H1 (cell line): ENCODE measurements around the gene KLHL21. TPM values are rescaled to one million over a fixed set of nuclear protein-coding genes. Genes with fewer than 3 reads are reported as not detected.

Source experiments
- CTCF ChIA-PET: fragments of 300-600 bp; sonication (Branson Sonifier 250); formaldehyde crosslinking; loops from one replicate; lab custom pipeline; 2021; ENCODE audit not compliant: partially characterized antibody; lab: Charles Lee
- POLR2A ChIA-PET: fragments of 300-600 bp; sonication (Branson Sonifier 250); formaldehyde crosslinking; loops from one replicate; lab custom pipeline; 2021; ENCODE audit warnings: inconsistent platforms; ENCODE audit not compliant: partially characterized antibody; lab: Charles Lee
- DNase-seq, 2 experiments: peaks; one replicate each; pipeline versions ENCODE4 v3.0.0 to v3.0.0-alpha.2; 2010 to 2022; ENCODE audit warnings: low spot score in 2 of 2, low read depth in 1 of 2, mixed read lengths in 1 of 2
- FAIRE-seq: peaks from 2 replicates; lab custom pipeline; 2011; peaks lifted over from hg19 to GRCh38; lab: Jason Lieb, UNC
- H2AFZ ChIP-seq: 2 replicates; pipeline ENCODE4 v1.8.1; 2012; ENCODE audit warnings: low read length, inconsistent platforms
- H2AK5ac ChIP-seq: 2 replicates; pipeline ENCODE4 v1.6.1; 2013; ENCODE audit warnings: low read depth, low read length
- H2BK120ac ChIP-seq: replicated peaks from 2 replicates; pipeline ENCODE3; 2013; ENCODE audit warnings: low read depth, low read length, inconsistent platforms
- H2BK12ac ChIP-seq: 2 replicates; pipeline ENCODE4 v1.6.1; 2013; ENCODE audit warnings: low read depth, low read length
- H2BK15ac ChIP-seq: 2 replicates; pipeline ENCODE4 v1.6.1; 2013; ENCODE audit warnings: low read length
- H2BK20ac ChIP-seq: 2 replicates; pipeline ENCODE4 v1.6.1; 2013; ENCODE audit warnings: low read length
- H2BK5ac ChIP-seq: 2 replicates; pipeline ENCODE4 v1.6.1; 2013; ENCODE audit warnings: low read depth, low read length
- H3K14ac ChIP-seq: 2 replicates; pipeline ENCODE4 v1.6.1; 2013; ENCODE audit warnings: inconsistent platforms; ENCODE audit not compliant: insufficient read length
- H3K18ac ChIP-seq: 2 replicates; pipeline ENCODE4 v1.6.1; 2013; ENCODE audit warnings: low read length; ENCODE audit errors: extremely low read depth
- H3K23ac ChIP-seq: 2 replicates; pipeline ENCODE4 v1.6.1; 2013; ENCODE audit warnings: inconsistent platforms; ENCODE audit not compliant: insufficient read length
- H3K23me2 ChIP-seq: 2 replicates; pipeline ENCODE4 v1.6.1; 2013; ENCODE audit warnings: low read depth, low read length
- H3K27ac ChIP-seq: 2 replicates; pipeline ENCODE4 v1.6.1; 2011; ENCODE audit warnings: low read depth, low read length, inconsistent platforms
- H3K27me3 ChIP-seq, 4 experiments: replicated peaks in 1 of 4; 1 replicate in 1 of 4; 2 replicates in 3 of 4; pipeline versions ENCODE4 v1.6.1 to v1.8.1; 2011 to 2013; ENCODE audit warnings: low read length in 3 of 4, mild to moderate bottlenecking in 3 of 4, inconsistent platforms in 2 of 4, mixed read lengths in 2 of 4, moderate library complexity in 1 of 4; ENCODE audit not compliant: control insufficient read depth in 3 of 4, insufficient read depth in 3 of 4; ENCODE audit errors: extremely low read depth in 1 of 4
- H3K36me3 ChIP-seq, 4 experiments: 2 replicates each; pipeline versions ENCODE4 v1.6.1 to v1.8.1; 2011 to 2013; ENCODE audit warnings: mild to moderate bottlenecking in 4 of 4, low read length in 3 of 4, moderate library complexity in 2 of 4, control low read depth in 1 of 4, inconsistent platforms in 1 of 4; ENCODE audit not compliant: insufficient read depth in 4 of 4, control insufficient read depth in 2 of 4
- H3K4ac ChIP-seq: replicated peaks from 2 replicates; pipeline ENCODE3; 2013; ENCODE audit warnings: low read length, low read depth, mixed read lengths, inconsistent platforms; ENCODE audit not compliant: insufficient read length
- H3K4me1 ChIP-seq, 4 experiments: replicated peaks in 1 of 4; 1 replicate in 1 of 4; 2 replicates in 3 of 4; pipeline versions ENCODE4 v1.6.1 to v1.8.1; 2011 to 2013; ENCODE audit warnings: low read length in 3 of 4, inconsistent platforms in 2 of 4, mixed read lengths in 1 of 4; ENCODE audit not compliant: insufficient read depth in 4 of 4, control insufficient read depth in 3 of 4
- H3K4me2 ChIP-seq, 2 experiments: 2 replicates each; pipeline versions ENCODE4 v1.6.1 to v1.8.1; 2011 to 2013; ENCODE audit warnings: low read depth in 2 of 2, low read length in 2 of 2, control low read depth in 1 of 2, inconsistent platforms in 1 of 2, mild to moderate bottlenecking in 1 of 2; ENCODE audit not compliant: insufficient read depth in 1 of 2
- H3K4me3 ChIP-seq, 4 experiments: fragments of 200-600, 300-600 bp in 1 of 4; sonication (generic), shearing (Covaris generic), sonication (Bioruptor Twin) in 1 of 4; 2 replicates each; pipeline versions ENCODE4 v1.5.1 to v1.8.1; 2011 to 2016; ENCODE audit warnings: low read length in 4 of 4, low read depth in 3 of 4, control low read depth in 2 of 4, inconsistent platforms in 2 of 4, mild to moderate bottlenecking in 2 of 4, mixed read lengths in 1 of 4, moderate library complexity in 1 of 4; ENCODE audit not compliant: insufficient read depth in 2 of 4; ENCODE audit errors: extremely low read depth in 1 of 4
- H3K56ac ChIP-seq: replicated peaks from 2 replicates; pipeline ENCODE3; 2013; ENCODE audit warnings: low read depth, mild to moderate bottlenecking, mixed read lengths, low read length, inconsistent platforms; ENCODE audit not compliant: insufficient read length
- H3K79me1 ChIP-seq: 2 replicates; pipeline ENCODE4 v1.6.1; 2013; ENCODE audit warnings: low read depth, low read length, control low read depth
- H3K79me2 ChIP-seq, 2 experiments: 2 replicates each; pipeline versions ENCODE4 v1.6.1 to v1.8.1; 2012 to 2013; ENCODE audit warnings: low read length in 2 of 2, mild to moderate bottlenecking in 2 of 2, inconsistent platforms in 1 of 2; ENCODE audit not compliant: insufficient read depth in 2 of 2, control insufficient read depth in 1 of 2
- H3K9ac ChIP-seq, 4 experiments: replicated peaks in 1 of 4; 1 replicate in 1 of 4; 2 replicates in 3 of 4; pipeline versions ENCODE4 v1.6.1 to v1.8.1; 2011 to 2013; ENCODE audit warnings: low read depth in 3 of 4, low read length in 3 of 4, control low read depth in 2 of 4, mild to moderate bottlenecking in 2 of 4, moderate library complexity in 2 of 4, inconsistent platforms in 1 of 4; ENCODE audit errors: extremely low read depth in 1 of 4
- H3K9me3 ChIP-seq, 2 experiments: 2 replicates each; pipeline versions ENCODE4 v1.6.1 to v1.8.1; 2012 to 2013; ENCODE audit warnings: mild to moderate bottlenecking in 2 of 2, moderate library complexity in 2 of 2, control low read depth in 1 of 2, inconsistent platforms in 1 of 2, low read depth in 1 of 2, low read length in 1 of 2, mixed read lengths in 1 of 2; ENCODE audit not compliant: insufficient read depth in 2 of 2
- H4K20me1 ChIP-seq, 2 experiments: replicated peaks in 1 of 2; 2 replicates each; pipeline versions ENCODE3 to v1.8.1; 2011 to 2013; ENCODE audit warnings: inconsistent platforms in 2 of 2, low read length in 2 of 2, mild to moderate bottlenecking in 1 of 2; ENCODE audit not compliant: insufficient read depth in 2 of 2, control insufficient read depth in 1 of 2
- H4K5ac ChIP-seq: 2 replicates; pipeline ENCODE4 v1.6.1; 2013; ENCODE audit warnings: low read length, low read depth, mixed read lengths, inconsistent platforms; ENCODE audit not compliant: insufficient read length
- H4K8ac ChIP-seq: 2 replicates; pipeline ENCODE4 v1.8.0; 2013; ENCODE audit warnings: mild to moderate bottlenecking, moderate library complexity, low read length, inconsistent platforms; ENCODE audit not compliant: insufficient read depth; ENCODE audit errors: extremely low read depth
- H4K91ac ChIP-seq: replicated peaks from 2 replicates; pipeline ENCODE3; 2013; ENCODE audit warnings: low read length, mixed read lengths, inconsistent platforms; ENCODE audit not compliant: insufficient read length
- BCL11A ChIP-seq, 2 experiments: IDR thresholded peaks; one replicate each; pipeline ENCODE4 v1.6.1; 2011; ENCODE audit warnings: low read depth in 2 of 2, low read length in 2 of 2, mild to moderate bottlenecking in 2 of 2
- BRCA1 ChIP-seq: IDR thresholded peaks from 2 replicates; pipeline ENCODE4 v1.6.1; 2012; ENCODE audit warnings: low read depth, low read length, improper control_type of control experiment
- CBX5 ChIP-seq: fragments of 300-800, 300-1000 bp; sonication (generic); IDR thresholded peaks from 2 replicates; pipeline ENCODE4 v1.7.1; 2016; ENCODE audit warnings: antibody characterized with exemption, low read length, low read depth
- CBX8 ChIP-seq: fragments of 300-800, 300-1000 bp; sonication (generic); IDR thresholded peaks from 2 replicates; pipeline ENCODE4 v1.7.1; 2016; ENCODE audit warnings: low read depth, low read length, borderline replicate concordance
- HDAC2 ChIP-seq, 2 experiments: fragments of 300-600 bp in 1 of 2; sonication (generic) in 1 of 2; IDR thresholded peaks; 2 replicates each; pipeline ENCODE4 v1.6.1; 2011 to 2012; ENCODE audit warnings: low read depth in 2 of 2, low read length in 2 of 2, mild to moderate bottlenecking in 2 of 2, moderate library complexity in 2 of 2, borderline replicate concordance in 1 of 2, inconsistent platforms in 1 of 2
- KDM4A ChIP-seq: IDR thresholded peaks from one replicate; pipeline ENCODE4 v1.7.1; 2012; ENCODE audit warnings: low read depth, mild to moderate bottlenecking, moderate library complexity, low read length, inconsistent platforms; ENCODE audit not compliant: severe bottlenecking
- KDM5A ChIP-seq: fragments of 200-600 bp; IDR thresholded peaks from 2 replicates; pipeline ENCODE4 v1.7.1; 2012; ENCODE audit warnings: mild to moderate bottlenecking, low read length, inconsistent platforms, mixed read lengths
- MAFK ChIP-seq: IDR thresholded peaks from 2 replicates; pipeline ENCODE4 v1.6.1; 2012; ENCODE audit warnings: low read depth, mild to moderate bottlenecking, improper control_type of control experiment, low read length
- POLR2A ChIP-seq, 2 experiments: IDR thresholded peaks; 1 replicate in 1 of 2; 2 replicates in 1 of 2; pipeline ENCODE4 v1.6.1; 2011; ENCODE audit warnings: low read depth in 2 of 2, low read length in 2 of 2, mild to moderate bottlenecking in 2 of 2; ENCODE audit errors: control extremely low read depth in 1 of 2
- RBBP5 ChIP-seq: IDR thresholded peaks from 2 replicates; pipeline ENCODE4 v1.7.1; 2012; ENCODE audit warnings: low read depth, mild to moderate bottlenecking, inconsistent platforms, low read length, moderate library complexity, borderline replicate concordance
- SAP30 ChIP-seq: fragments of 300-600 bp; sonication (generic); IDR thresholded peaks from 2 replicates; pipeline ENCODE4 v1.7.1; 2012; ENCODE audit warnings: low read length, moderate library complexity, mild to moderate bottlenecking, inconsistent platforms; ENCODE audit not compliant: insufficient read depth, insufficient replicate concordance
- SP1 ChIP-seq: IDR thresholded peaks from 2 replicates; pipeline ENCODE4 v1.6.1; 2011; ENCODE audit warnings: low read depth, low read length
- SP2 ChIP-seq: IDR thresholded peaks from 2 replicates; pipeline ENCODE4 v1.6.1; 2012; ENCODE audit warnings: mild to moderate bottlenecking, low read length, inconsistent platforms
- TEAD4 ChIP-seq: IDR thresholded peaks from 2 replicates; pipeline ENCODE4 v1.6.1; 2012; ENCODE audit warnings: low read depth, low read length, inconsistent platforms, mixed read lengths
- WGBS, 2 experiments: shearing (Covaris generic) in 1 of 2; methylation state at CpG; one replicate each; pipeline versions ENCODE4 v1.1.6 to v1.1.7; 2013 to 2015; ENCODE audit warnings: low lambda C conversion rate in 2 of 2, mixed read lengths in 2 of 2, inconsistent platforms in 1 of 2, low coverage in 1 of 2, missing lambda C conversion rate in 1 of 2; ENCODE audit not compliant: insufficient replicate concordance in 2 of 2, insufficient coverage in 1 of 2, insufficient read length in 1 of 2; ENCODE audit errors: extremely low coverage in 1 of 2, missing lambda C conversion rate in 1 of 2; 5-methylcytosine and 5-hydroxymethylcytosine counted together
- polyA plus RNA-seq, 7 experiments: library from polyadenylated mRNA; depleted of rRNA in 3 of 7; stranded (reverse) in 5 of 7; unstranded in 2 of 7; fragments of >200 nt in 5 of 7; fragments of 200-250 nt in 2 of 7; gene quantifications; 1 replicate in 5 of 7; 2 replicates in 1 of 7; 4 replicates in 1 of 7; pipeline versions ENCODE4 v1.2.1 to v1.2.3, GENCODE V29; 2011 to 2013; ENCODE audit warnings: missing spikeins in 2 of 7, mixed read lengths in 2 of 7
- total RNA-seq: library from RNA; stranded (reverse); fragmentation: NEBNext Ultra II Directional; extraction: Animal tissue kit (Norgen Biotek cat#: 25700); gene quantifications from 2 replicates; pipeline ENCODE4 v1.2.1, GENCODE V29; 2021

Gene KLHL21
- total and polyA plus RNA-seq, 2 of the 8 experiments (the other 6 are each of a cell fraction or from before 2014, with no cell fraction given) = 11.9 to 22.3 TPM

DNA sequence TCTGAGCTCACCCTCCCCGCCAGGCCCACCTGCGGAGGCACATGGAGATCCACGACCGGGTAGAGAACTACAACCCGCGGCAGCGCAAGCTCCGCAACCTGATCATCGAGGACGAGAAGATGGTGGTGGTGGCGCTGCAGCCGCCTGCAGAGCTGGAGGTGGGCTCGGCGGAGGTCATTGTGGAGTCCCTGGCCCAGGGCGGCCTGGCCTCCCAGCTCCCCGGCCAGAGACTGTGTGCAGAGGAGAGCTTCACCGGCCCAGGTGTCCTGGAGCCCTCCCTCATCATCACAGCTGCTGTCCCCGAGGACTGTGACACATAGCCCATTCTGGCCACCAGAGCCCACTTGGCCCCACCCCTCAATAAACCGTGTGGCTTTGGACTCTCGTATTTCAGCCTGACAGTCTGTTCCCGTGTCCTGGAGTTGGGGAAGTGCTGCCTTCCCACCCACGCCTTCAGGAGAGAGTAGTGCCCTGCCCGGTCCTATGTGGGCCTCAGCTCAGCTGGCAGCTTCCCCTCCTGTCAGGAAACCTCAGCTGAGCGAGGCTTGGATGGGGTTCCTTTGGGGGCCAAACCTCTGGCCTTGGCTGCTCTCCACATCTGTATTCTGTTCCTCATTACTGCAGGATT, 13.7 kb downstream of the KLHL21 start:
- Histone ChIP-seq H2BK120ac (no peak overlapping the region), H3K56ac (no peak overlapping the region), H2AK5ac (no peak overlapping the region), H2BK15ac (no peak overlapping the region), H3K18ac (no peak overlapping the region), H3K9ac (no peak overlapping the region; a peak in 3 of 7 replicates), H3K4ac (no peak overlapping the region), H3K14ac (no peak overlapping the region), H4K91ac (no peak overlapping the region), H3K27me3 (no peaks in the 10 kb centered on the region), H2AFZ (no peak overlapping the region), H2BK20ac (no peak overlapping the region), H3K79me1 (peaks cover 4% of the 10 kb centered on the region), H3K23me2 (no peaks in the 10 kb centered on the region), H3K4me1 (no peaks in the 10 kb centered on the region), H2BK12ac (no peak overlapping the region), H3K36me3 (peaks cover 0 to 37% (median 10%) of the 10 kb centered on the region in 4 experiments; a peak in 7 of 8 replicates), H4K8ac (no peak overlapping the region), H3K4me3 (no peak overlapping the region), H3K27ac (no peak overlapping the region), H4K5ac (no peak overlapping the region), H3K79me2 (no peaks in the 10 kb centered on the region), H4K20me1 (peaks cover 2 to 34% of the 10 kb centered on the region in 2 experiments), H3K9me3 (no peaks in the 10 kb centered on the region), H3K23ac (no peak overlapping the region), H2BK5ac (no peak overlapping the region), H3K4me2 (no peak overlapping the region)
- DNase-seq (no peak), FAIRE-seq (no peak)
- CTCF ChIA-PET = interaction anchor here (0.8 to 2.1 kb wide), 8 partner anchors 8 to 57 kb away, joined by 3 to 11 read pairs (median 4); no protein-coding TSS in a partner anchor
- WGBS, 2 experiments = 91% methylated on average over 24 of the region's 24 CpGs; no CpG with 5 or more reads in 1 of the 2 experiments
- POLR2A ChIA-PET = interaction anchor here (0.7 to 17.4 kb wide), 5 partner anchors 9 to 41 kb away, joined by 3 to 196 read pairs (median 6); partner anchors contain the start of genes KLHL21 and ZBTB48
- no peak for TF ChIP-seq SP1
- TF ChIP-seq BRCA1 = no peak
- TF ChIP-seq CBX8 = no peak
- no peak for TF ChIP-seq MAFK
- no peak for TF ChIP-seq KDM4A
- no peak for TF ChIP-seq CBX5
- no peak for TF ChIP-seq TEAD4
- TF ChIP-seq BCL11A (IDR thresholded peaks at IDR 0.05; ENCODE audit: low read depth in 2 of 2, low read length in 2 of 2) = no peak
- TF ChIP-seq KDM5A = no peak
- TF ChIP-seq SP2 = no peak
- TF ChIP-seq RBBP5 = no peak
- TF ChIP-seq SAP30 = no peak
- no peak for TF ChIP-seq HDAC2 (IDR thresholded peaks at IDR 0.05; ENCODE audit: borderline replicate concordance in 1 of 2, low read depth in 2 of 2, low read length in 2 of 2)
- TF ChIP-seq POLR2A (IDR thresholded peaks at IDR 0.05; ENCODE audit: control extremely low read depth in 1 of 2, low read depth in 2 of 2, low read length in 2 of 2) = no peak
